Inferior parietal cortex (tissue), 1 donor: ENCODE data around the gene ACOXL.

Source experiments
- DNase-seq: peaks from one replicate; pipeline ENCODE4 v3.0.0-alpha.2; 2016; ENCODE audit errors: extremely low spot score

Gene ACOXL

DNA sequence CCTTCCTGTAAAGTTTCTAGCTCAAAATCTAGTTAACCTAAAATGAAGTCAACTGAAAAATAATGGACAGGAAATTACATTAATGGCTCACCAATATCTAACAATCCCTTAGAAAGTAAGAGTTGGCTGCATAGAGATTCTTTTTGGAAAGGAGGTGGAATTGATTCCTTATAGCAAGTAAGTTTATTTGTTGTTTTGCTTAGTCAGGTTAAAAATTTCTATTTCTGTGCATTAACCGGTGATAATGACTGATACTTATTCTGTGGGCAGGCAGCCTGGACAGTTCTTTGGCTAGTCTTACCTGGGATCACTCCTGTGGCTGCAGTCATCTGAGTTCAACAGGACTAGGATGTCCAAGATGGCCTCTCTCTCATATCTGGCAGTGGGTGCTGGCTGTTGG, 381.5 kb downstream of the ACOXL start:
- DNase-seq: no peak

DNA sequence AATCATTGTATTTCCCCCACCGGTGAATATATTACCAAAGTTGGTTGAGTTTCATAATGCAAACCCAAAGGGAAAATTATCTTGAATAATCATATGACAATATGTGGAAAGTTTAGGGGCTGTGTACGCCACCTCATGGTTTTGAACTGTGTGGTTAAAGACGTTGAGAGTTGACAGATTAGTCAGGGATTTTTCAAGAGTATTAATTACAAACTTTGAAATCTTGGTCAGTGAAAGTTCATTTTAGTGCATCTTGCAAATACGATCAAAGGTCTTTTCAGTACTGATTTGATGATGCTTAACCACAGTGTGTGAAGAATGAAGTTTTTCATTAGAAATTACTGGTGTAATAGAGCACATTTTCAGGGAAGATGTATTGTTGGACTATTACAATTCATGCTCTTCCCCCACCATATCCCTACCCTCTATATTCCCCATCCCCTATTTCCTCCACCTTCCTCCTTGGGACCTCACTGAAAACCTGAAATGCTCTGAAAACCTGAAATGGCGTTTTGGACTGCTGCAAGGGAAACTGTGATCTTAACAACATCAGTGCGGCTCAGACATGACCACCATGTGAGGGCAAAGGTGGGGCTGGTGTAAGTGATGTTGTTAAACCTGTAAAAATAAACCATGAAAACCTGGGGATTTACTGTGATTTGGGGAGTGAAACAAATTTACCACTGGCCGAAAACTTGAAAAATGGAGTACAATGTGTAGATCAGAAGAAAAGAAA, 383.8 kb downstream of the ACOXL start:
- DNase-seq: no peak

DNA sequence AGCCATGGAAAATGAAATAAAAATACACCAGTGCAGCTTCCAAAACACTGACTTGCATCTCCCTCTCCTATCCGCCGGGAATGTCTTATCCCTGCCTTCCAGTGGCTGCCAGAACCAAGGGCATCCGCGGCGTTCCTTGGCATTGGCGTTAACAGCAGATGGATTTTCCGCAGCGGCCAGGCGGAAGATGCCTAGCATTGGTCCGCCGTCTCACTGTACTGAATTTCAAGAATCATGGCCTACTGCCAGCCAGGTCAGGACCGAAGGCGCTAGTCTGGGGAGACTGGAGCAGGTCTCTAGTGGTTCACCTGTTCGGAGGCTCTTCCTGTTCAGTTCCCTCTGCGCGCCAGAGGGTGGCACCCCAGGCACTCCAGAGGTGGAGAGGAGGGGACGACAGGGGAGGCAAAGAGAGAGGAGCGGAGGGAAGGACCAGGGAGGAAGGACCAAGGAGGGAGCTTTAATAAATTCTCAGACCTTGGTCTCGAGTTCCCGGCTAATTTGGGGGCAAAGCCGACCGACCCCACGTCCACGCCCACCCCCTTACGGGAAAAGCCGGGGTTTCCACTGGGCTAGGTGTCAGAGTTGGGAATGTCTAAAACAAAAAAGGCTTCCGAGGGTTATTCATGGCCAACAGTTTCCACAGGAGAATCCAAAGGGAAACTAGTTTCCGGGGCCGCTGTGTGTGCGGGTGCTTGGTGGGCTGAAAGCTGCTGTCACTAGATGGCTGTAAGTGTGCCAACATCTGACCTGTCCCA, 384.6 kb downstream of the ACOXL start:
- peak; percentile 76 for DNase-seq

DNA sequence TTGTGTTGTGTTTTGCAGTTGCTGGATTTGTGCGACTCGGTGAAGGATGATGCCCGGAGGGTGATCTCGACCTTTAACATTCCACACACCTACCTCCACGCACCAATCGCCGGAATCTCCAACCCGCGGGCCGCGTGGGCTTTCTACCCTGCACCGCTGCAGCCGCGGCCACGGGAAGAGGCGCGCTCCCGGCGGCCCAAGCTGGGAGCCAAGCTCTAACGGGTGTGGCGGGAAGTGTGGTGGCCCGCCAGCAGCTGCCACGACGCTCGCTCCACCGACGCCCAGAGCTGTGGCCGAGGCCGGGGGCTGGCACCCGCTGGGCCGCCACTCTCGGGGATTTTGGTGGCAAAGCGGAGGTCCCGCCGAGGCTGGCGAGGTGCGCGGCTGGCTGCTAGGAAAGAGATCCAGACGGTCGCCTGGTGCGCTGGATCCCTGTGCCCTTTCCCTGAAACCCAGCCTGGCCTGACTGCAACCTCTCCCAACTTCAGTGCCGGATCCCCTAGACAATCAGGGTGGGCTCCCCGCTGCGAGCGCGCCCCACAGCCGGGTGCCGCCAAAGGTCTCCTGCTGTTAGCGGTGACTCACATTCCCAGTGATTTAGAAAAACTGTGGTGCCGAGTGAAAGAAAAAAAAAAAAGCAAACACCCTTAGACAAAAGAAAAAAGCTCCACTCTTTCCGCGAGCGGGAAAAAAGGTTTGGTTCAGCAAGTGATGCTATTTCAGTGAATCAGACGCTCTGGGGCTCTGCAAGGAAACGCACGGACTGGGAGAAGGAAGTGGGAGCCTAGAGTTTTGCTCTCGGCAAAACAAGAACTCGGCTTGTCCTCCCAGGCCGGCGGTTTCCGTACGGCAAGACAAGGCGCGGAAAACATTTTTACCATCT, 385.5 kb downstream of the ACOXL start:
- DNase-seq: peak; percentile 22

DNA sequence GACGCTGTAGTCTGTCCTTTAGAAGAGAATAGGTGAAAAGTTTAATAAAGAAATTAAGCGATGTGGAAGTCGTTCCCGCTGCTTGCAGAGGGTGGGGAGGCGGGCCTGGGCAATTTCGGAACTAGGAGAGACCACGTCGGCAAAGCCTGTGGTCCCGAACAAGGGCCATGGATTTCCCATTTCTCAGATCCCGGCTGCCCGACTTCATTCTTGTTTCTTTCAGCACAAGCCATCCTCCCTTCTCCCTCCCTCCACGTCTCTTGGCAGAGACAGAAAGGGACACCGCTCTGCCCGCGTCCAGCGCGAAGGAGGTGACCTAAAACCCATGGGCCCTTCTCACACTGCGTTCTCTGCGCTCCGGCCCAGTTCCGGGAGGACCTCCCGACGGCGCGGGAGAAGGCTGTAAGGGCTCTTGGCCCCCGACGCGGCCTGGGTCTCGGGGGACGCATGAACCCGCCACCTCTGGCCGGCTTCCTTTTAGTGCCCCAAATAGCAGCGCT, 386.2 kb downstream of the ACOXL start:
- no peak for DNase-seq

DNA sequence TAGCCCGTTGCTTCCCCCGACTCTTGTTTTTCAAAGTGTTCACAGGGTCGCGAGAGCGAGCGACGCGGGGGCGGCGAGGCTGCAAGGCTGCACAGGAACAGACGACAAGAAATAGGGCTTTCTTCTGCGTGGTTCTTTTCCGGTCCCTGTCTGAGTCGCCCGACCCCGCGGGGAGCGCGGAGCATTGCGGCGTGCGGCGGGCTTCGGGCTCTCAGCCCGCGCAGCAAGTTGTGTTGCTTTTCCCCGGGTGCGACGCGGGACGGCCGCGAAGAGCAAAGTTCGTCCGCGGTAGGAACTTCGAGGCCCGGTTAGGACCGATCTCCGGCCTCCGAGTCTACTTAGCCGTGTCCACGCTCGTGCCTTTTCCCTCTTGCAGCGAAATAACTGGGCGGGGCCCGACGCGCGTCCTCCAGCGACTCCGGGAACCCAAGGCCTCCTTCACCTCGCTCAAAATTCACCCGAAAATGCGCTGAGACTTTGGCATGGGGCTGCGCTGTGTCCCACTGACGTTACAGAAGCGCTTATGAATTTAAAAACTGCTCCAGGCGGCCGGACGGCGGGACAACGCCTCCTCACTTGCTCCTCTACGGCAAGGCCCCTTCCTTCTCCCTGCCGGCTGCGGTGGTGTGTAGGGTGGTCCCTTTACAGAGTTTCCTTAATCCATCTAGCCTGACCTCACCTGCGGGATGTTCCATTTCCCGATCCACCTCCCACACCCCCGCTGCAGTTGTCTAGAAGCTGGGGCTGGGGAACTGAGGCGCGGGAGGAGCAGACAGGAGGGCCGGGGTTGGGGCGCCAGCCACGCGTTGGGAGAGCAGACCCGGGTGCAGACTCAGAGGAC, 386.8 kb downstream of the ACOXL start:
- no peak for DNase-seq

DNA sequence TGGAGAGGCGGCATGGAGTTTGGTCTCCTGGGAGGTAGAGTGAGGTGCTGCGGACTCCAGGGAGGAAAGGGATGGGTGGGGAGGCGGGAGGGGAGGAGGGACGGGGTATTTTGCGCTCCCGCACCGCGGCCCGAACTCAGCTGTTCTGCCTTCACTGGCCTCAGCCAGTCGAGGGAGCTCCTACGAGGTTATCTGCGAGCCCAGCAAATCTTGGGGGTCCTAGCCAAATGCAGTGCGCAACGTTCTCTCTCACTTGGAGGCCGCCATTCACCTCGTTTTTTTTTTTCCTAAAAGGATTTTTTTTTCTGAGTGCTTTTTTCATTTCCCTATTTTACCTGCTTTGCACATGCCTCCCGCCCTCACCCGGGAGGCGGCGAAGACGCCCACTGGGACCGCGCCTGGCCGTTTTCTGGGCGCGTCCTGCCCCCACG, 387.5 kb downstream of the ACOXL start:
- no peak for DNase-seq

DNA sequence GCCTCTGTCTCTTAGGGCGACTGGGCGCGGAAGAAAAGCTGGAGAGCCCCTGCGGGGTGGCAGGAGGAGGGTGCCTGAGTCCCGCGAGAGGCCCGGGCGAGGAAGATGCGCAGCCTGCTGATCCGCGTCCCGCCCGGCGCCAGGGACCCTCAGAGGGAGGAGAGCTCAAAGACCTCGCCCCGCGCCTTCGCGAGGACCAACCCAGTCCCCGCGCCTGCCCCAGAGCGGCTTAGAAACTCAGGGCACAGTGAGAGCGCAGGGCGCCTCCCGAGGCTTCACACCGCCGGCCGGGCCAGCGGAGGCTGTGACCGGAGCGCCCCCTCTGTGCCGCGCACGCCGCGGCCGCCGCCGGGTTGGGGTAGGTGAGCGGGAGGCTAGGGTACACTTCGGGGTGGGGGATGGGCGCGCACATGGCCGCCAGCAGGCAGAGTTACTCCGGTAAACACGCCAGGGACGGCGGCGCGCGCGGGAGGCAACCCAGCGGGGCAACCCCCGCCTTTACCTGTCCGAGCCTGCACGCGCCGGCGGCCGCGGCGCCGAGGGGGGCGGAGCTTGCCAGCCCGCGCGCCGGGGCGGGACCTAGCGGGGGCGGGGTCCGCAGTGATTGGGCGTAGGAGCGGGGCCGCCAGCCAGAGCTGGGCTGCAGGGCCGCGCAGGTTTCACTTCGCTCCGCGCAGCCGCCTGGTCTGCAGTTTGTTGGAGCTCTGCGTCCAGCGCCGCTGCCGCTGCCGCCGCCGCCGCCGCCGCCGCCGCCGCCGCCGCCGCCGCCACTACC, 388.1 kb downstream of the ACOXL start, which contains the start of gene BCL2L11:
Gene BCL2L11 (plus strand): TSS at position 662 of the 775 bp plus-strand sequence. CDS start 2,832 bp downstream, outside the sequence.
- peak; percentile 75 for DNase-seq

DNA sequence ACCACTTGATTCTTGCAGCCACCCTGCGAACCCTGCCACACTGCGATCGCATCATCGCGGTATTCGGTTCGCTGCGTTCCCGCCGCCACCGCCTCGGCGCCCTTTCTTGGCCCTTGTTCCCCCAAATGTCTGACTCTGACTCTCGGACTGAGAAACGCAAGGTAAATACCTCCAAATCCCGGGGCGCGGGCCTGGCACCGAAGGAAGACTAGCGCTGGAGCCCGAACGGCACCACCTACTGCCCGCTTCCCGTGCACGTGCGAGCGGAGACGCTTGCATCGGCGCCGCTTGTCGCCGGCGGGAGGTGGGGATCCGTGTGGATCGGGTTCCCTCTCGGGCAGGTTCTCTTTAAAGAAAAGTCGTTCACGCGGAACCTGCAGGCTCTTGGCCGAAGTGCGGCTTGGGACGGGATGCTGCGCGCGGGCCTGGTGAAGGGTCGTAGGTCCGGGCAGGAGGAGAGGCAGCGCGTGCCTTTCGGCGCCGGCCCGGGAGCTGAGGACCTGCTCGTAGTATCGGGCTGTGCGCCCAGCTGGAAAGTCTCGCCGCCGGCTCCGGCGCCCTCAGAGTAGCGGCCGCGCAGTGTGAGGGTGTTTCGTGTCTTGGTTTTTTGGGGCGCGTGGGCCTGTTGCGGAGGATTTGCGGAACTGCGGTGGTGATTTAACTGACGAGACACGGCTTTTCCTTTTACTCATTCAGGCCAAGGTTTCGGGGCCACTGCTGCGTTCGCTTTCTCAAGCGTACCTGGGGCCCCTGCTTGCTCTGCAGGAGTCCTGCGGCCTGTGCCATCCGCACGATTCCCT, 388.9 kb downstream of the ACOXL start:
- DNase-seq: peak; percentile 42

DNA sequence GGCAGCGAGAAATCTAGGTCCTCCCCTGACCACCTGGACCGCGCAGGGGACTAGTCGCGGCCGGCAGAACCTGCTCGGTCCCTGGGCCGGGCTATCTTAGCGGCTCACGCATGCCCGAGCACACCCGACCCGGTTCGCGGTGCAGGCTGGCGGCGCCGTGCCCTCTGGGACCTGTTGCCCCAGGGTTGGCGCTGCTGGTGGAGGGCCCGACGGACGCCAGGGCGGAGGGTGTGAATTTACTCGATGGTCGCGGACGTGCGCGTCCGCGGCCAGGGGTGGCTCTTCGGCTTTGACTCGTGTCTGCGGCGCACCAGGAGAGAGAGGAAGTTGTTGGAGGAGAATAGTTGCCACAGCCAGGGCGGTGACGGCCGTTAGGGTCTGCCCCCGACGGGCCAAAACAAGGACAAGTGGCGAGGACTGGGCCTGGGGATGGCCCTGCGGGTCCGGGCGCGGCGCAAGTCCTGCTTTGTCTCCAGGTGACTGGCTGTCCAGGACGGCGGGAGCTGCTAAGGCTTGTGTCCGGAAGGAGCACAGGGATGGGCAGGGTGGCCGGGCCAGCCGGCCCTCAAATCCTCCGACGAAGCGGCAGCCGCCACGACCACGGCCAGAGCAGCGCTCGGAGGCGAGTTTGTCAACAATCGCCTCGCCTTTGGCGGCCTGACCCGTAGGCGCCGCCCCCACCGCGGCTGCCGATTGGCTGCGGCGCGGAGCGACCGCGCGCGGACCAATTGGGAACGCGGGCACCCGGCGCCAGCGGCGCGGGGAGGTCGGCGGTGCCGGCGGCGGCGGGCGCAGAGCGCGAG, 389.7 kb downstream of the ACOXL start:
- peak; percentile 87 for DNase-seq

DNA sequence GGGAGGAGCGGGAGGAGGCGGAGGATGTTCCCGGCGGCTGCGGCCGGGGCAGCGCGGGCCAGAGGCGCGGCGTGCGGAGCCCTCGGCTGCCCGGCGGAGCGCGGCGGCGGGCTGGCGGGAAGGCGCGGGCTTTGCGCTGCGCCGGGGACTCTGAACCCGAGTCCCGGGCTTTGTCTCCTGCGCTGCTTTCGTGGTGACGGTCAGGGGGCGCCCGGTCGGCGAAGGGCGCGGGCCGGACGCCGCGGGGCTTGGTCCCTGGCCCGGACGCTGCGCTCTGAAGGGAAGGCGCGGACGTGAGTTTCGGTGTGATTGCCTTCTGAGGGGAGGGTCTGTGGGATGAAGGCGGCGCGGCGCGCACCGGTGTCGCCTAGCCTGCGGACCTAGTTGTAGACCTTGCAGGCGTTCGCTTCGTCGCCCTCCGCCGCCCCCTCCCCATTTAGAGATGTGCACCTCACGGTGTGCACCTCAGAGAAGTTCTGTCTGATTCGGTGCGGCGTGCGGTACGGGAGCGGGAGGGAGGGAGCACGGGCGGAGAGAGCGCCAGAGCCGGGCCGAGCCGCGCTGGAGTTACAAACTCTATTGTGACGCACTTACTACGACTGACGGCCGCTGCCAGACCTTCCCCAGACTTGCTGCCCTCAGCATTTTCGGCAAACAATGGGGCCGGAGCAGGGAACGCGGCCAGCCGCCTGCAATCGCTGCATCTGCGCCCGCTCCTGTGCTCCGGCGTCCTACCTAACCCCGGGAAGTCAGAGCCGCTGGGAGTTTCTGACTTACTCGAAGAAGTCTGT, 390.5 kb downstream of the ACOXL start:
- peak; percentile 48 for DNase-seq

DNA sequence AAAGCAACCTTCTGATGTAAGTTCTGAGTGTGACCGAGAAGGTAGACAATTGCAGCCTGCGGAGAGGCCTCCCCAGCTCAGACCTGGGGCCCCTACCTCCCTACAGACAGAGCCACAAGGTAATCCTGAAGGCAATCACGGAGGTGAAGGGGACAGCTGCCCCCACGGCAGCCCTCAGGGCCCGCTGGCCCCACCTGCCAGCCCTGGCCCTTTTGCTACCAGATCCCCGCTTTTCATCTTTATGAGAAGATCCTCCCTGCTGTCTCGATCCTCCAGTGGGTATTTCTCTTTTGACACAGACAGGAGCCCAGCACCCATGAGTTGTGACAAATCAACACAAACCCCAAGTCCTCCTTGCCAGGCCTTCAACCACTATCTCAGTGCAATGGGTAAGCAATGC, 391.4 kb downstream of the ACOXL start:
- DNase-seq: no peak

DNA sequence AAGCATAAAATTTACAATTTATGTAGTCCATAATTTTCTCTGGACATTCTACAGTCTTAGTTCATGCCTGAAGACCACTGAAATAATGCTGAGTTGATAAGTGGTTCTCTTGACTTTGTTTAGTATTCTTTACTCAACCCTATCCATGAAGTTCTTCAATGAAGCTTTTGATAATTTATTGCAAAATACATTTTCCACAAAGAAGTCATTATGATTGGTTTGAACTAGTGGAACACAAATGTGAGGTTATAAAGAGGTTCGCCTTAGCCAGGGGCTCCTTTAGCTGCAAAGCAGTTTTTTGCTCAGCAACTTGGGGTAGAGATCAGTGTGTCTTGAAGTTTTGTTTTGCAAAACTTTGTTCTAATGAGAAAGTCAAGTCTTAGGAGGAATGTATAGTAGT, 394.2 kb downstream of the ACOXL start:
- DNase-seq: no peak

DNA sequence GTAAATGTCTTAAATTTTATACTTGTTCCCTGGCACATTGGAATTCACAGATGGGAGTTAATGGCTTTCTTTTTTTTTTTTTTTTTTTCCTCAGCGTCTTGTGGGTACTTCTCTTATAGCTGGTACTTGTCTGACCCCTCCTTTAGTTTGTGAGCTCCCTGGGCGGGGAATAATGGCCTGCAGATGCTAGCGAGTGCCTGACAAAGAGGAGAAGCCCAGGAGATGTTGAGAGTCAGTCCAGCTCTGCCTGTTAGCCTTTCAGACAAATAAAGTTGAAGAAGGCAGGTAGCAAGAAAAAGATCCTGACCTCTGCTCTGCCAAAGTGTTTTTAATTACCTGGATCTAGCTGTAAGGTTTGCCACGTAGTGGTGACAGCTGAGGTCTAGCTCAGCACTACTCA, 395.0 kb downstream of the ACOXL start:
- DNase-seq: no peak

DNA sequence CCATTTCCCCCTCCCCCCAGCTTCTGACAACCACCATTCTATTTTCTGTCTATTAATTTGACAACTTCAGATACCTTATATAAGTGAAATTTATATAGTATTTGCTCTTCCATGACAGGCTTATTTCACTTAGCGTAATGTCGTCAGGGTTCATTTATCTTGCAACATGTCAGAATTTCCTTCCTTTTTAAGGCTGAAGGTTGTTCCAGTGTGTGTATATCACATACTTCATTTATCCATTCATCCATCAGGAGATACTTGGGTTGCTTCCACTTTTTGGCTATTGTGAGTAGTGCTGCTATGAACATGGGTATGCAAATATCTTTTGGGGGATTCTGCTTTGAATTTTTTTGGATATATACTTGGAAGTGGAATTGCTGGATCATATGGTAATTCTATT, 395.7 kb downstream of the ACOXL start:
- no peak for DNase-seq

DNA sequence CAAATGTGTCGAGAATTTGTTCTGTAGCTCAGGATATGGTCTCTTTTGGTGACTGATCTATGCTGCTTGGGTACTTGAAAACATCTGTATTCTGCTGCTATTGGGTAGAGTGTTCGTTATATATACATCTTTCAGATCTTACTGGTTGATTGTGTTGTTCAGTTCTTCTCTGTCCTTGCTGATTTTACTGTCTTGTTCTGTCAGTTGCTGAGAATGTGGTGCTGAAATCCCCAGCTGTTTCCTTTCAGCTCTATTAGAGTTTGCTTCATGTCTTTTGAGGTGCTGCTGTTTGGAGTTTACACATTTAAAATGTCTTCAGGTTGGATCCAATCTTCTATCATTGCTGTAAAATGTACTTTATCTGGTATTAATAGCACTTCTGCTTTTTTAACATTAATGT, 401.2 kb downstream of the ACOXL start:
- no peak for DNase-seq

DNA sequence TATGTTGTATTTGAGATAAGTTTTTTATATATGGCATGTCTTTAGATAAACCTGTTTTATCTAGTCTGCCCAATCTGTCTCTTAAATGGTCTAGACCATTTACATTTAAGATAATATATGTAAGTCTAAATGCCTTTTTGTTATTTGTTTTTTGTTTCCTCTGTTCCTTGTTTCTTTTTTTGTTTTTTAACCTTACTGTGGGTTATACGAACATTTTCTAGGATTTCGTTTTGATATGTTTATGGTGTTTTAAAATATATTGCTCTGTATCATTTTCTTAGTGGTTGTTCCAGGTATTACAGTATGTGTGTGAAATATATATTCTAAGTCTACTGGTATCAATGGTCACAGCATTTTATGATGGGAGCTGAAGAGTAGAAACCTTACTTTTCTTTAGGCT, 401.7 kb downstream of the ACOXL start:
- DNase-seq: no peak
